Measurements from ENCODE around the gene PER2. TPM values are rescaled to one million over a fixed set of nuclear protein-coding genes. Genes with fewer than 3 reads are reported as not detected.

The PER2 gene
- total and polyA plus RNA-seq, 2 donors (not counting 3 experiments of a cell fraction or from before 2014, with no cell fraction given) = 0.86 to 3.8 TPM

DNA sequence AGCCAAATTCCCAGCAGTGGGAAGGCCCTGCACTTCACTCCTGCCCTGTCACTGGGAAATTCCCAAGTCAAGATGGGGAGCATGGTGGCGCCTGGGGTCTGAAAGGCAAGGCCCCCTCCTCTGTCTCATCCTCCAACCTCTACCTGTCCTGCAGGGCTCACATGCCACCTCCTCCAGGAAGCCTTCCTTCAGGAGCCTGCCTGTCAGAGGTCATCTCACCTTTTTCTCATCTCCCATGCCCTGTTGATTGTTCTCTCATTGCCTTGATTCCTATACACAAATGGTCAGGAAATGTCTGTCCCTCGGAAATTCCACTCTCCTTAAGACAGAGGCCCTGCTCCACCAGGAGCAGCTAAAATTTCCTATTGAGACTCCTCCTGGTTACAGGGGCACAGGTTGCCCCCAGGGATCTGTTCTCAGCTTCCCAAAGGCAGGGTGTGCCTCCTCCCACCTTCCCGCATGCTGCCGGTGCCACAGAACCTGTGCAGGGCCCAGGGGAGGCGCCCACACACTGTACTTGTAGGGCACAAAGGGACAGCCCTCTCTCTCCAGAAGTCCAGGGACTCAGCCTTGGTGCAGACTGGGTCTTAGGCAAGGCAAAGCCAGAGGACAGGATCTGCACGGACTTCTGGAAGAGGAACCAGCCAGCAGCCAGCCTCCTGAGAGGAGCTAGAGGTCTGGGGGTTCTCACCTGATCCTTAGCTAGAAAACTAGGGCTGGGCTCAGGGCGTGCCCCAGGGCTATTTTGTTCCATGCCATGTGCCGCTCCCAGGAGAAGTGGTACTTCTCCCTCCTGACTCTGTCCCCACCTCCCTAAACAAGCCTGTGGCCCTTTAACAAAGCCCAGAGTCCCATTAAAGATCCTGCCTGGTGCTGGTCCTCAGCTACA lies 61.5 kb downstream of the PER2 start:
- Histone ChIP-seq H3K9me1 (replicated peaks; ENCODE audit: control insufficient read depth, extremely low read depth, insufficient read depth, low read length) (no peaks in the 10 kb centered on the region), H3K9me3 (replicated peaks; ENCODE audit: control insufficient read depth, insufficient read depth, low read length) (no peaks in the 10 kb centered on the region), H3K27me3 (ENCODE audit: control insufficient read depth in 2 of 2, insufficient read depth in 2 of 2, low read length in 2 of 2) (peaks cover 5 to 7% of the 10 kb centered on the region in 2 experiments), H3K4me1 (ENCODE audit: control insufficient read depth, extremely low read depth, insufficient read depth, low read length) (no peaks in the 10 kb centered on the region), H3K4me2 (ENCODE audit: insufficient read depth, low read length) (no peak overlapping the region), H2AFZ (ENCODE audit: low read depth, low read length) (no peak overlapping the region), H3K27ac (ENCODE audit: insufficient read depth, low read depth, low read length) (no peak overlapping the region), H3K4me3 (replicated peaks in 1 of 3; ENCODE audit: insufficient read depth in 1 of 3, low read depth in 1 of 3, low read length in 3 of 3) (no peak overlapping the region), H4K20me1 (replicated peaks; ENCODE audit: control insufficient read depth, extremely low read depth, insufficient read depth, low read length) (no peaks in the 10 kb centered on the region), H3K9ac (replicated peaks; ENCODE audit: extremely low read depth, insufficient read depth, low read length) (no peak overlapping the region), H3K36me3 (ENCODE audit: control insufficient read depth in 2 of 2, extremely low read depth in 1 of 2, insufficient read depth in 2 of 2, low read length in 2 of 2) (no peaks in the 10 kb centered on the region), H3K79me2 (ENCODE audit: control insufficient read depth, insufficient read depth, low read length) (no peaks in the 10 kb centered on the region)
- ChIA-PET POLR2A (no interaction called here), CTCF (no interaction called here)
- DNase-seq (ENCODE audit: low read depth, low spot score) (no peak), FAIRE-seq (no peak)
- intact Hi-C loops (cut with micrococcal nuclease) (no loop called here), dilution Hi-C loops (cut with MboI; ENCODE audit: extremely low pct_ligation_motif_present, low sequenced_read_pairs) (no loop called here)
- TF ChIP-seq FOS (IDR thresholded peaks at IDR 0.05; ENCODE audit: borderline replicate concordance, insufficient read depth, low read length) (no peak), MYC (IDR thresholded peaks at IDR 0.05; ENCODE audit: low read depth, low read length) (no peak), JUN (IDR thresholded peaks at IDR 0.05; ENCODE audit: borderline replicate concordance, insufficient read depth, insufficient read length, low read depth) (no peak), EZH2 (IDR thresholded peaks at IDR 0.05; ENCODE audit: borderline replicate concordance, low read depth, low read length, severe bottlenecking) (no peak), POLR2A (IDR thresholded peaks at IDR 0.05; ENCODE audit: low read depth, low read length) (no peak), POLR2AphosphoS5 (IDR thresholded peaks at IDR 0.05; ENCODE audit: insufficient read depth, low read depth, low read length) (no peak), GATA2 (IDR thresholded peaks at IDR 0.05; ENCODE audit: insufficient read depth, insufficient read length, low read depth, low read length) (no peak)
- TF ChIP-seq, protein P1, sequence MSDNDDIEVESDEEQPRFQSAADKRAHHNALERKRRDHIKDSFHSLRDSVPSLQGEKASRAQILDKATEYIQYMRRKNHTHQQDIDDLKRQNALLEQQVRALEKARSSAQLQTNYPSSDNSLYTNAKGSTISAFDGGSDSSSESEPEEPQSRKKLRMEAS (IDR thresholded peaks at IDR 0.05; ENCODE audit: insufficient read depth, insufficient read length) = no peak
- TF ChIP-seq, protein P2, sequence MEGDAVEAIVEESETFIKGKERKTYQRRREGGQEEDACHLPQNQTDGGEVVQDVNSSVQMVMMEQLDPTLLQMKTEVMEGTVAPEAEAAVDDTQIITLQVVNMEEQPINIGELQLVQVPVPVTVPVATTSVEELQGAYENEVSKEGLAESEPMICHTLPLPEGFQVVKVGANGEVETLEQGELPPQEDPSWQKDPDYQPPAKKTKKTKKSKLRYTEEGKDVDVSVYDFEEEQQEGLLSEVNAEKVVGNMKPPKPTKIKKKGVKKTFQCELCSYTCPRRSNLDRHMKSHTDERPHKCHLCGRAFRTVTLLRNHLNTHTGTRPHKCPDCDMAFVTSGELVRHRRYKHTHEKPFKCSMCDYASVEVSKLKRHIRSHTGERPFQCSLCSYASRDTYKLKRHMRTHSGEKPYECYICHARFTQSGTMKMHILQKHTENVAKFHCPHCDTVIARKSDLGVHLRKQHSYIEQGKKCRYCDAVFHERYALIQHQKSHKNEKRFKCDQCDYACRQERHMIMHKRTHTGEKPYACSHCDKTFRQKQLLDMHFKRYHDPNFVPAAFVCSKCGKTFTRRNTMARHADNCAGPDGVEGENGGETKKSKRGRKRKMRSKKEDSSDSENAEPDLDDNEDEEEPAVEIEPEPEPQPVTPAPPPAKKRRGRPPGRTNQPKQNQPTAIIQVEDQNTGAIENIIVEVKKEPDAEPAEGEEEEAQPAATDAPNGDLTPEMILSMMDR (IDR thresholded peaks at IDR 0.05; ENCODE audit: extremely low read depth in 1 of 2, insufficient read depth in 1 of 2, low read depth in 1 of 2, low read length in 2 of 2) = no peak
- BruUV-seq (replicated peaks) = no TSS peak
